HG03520 (cell line): ENCODE results near the gene TMEM106C.
A peak's percentile ranks its signal among the peaks of the same experiment; 100 is the strongest.

ENCODE experiments used
- ATAC-seq: cut with Tn5 transposase; IDR thresholded peaks from one replicate; pipeline ENCODE4 v1.9.1; 2021; ENCODE audit warnings: mild to moderate bottlenecking, moderate library complexity; ENCODE audit not compliant: unreplicated experiment

TMEM106C gene, protein sequence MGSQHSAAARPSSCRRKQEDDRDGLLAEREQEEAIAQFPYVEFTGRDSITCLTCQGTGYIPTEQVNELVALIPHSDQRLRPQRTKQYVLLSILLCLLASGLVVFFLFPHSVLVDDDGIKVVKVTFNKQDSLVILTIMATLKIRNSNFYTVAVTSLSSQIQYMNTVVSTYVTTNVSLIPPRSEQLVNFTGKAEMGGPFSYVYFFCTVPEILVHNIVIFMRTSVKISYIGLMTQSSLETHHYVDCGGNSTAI

GRCh38 chr12:47963340-47964040 lies at the start of gene TMEM106C:
TSS of gene TMEM106C (plus strand) at chr12:47963596. CDS start at chr12:47964237, 641 bp downstream.
- peak; percentile 87 for ATAC-seq

DNA sequence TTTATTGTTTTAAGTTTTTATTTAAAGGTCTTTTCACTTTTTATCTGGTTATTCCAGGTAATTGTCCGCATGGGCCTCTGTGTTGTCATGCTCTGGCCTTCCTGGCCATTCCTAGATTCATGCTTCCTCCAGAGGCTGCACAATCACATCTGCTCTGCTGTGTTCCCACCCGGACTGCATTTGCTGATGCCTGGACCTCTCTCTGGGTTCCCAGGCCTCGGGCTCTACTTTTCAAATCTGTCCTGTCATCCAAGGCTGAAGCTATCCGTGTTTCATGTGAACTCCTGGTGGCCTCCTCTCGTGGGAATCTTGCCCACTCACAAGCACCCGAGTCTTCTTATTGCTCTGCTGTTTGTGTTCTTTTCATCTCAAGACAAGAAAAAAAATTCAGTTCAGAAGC lies 42.5 kb upstream of the TMEM106C start:
- ATAC-seq = no peak

DNA sequence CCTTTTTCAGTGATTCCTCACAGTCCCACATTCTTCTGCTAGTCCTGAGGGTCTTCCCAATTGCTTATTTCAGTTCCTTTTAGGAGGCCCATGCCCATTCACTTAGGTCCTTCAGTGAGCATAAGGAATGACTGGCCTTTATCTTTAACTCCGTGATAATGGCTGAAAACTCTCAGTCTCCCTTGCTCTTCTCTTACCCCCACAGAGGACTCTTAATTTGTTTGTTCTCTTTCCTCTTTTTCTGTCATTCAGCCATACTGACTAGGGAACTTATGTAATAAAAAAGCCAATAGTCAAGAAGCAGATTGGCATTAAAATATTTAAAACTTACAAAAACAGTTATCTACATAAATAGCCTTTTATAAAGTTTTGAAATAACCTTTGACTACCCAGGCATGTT lies 41.5 kb upstream of the TMEM106C start:
- no peak for ATAC-seq

- no peak for ATAC-seq
Measured at GRCh38 chr12:47927346-47927745, 36.0 kb upstream of the TMEM106C start.

GRCh38 chr12:47930634-47931033 lies 32.8 kb upstream of the TMEM106C start:
- ATAC-seq = no peak

DNA sequence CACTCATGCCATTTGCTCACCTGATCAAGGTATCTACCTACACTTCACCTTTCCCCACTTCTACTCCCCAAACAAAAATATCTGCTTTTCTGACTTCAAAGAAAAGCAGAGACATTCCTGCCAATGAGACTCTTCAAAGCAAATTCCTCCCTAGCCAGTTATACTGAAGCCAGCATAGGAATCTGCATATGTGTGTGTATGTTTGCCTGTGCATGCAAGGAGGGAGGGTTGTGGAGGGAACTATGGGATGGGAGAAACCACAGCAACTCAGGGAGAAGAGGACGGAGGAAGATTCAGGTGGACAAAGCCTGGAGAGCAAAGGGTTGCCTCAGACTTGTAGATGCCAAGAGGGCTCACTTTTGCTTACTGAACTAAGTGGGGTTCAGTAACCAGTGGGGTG lies 32.2 kb upstream of the TMEM106C start:
- ATAC-seq = no peak

- ATAC-seq = no peak
Measured at GRCh38 chr12:47935184-47935583, 28.2 kb upstream of the TMEM106C start.

- no peak for ATAC-seq
Measured at GRCh38 chr12:47938093-47938492, 25.3 kb upstream of the TMEM106C start.

GRCh38 chr12:47938594-47938993 lies 24.8 kb upstream of the TMEM106C start:
- no peak for ATAC-seq

DNA sequence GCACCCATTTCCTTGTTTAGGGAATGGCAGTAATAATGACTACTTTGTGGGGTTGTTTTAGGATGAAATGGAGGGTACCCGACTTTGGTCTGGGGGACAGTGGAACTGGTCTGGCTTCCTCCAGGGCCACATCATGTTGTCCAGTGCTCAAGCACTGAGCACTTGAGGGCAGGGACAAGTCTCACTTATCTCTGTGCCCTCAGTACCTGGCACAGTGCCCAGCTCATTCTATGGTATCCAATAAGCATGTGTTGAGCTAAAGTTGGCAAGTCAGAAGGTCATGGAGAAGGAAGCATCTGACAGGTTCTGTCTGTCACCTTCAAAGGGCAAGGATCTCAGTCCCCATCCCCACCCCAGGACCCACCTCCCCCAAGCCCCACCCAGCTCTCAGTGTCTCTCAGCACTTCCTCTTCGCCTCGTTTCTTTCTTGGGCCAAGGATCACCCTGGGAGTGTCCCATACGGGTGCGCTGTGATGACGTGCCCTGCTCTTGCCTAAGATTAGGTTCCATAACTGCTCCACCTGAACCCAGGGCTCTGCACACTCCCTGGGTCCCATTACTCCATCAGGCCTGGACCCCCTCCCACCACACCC lies 24.3 kb upstream of the TMEM106C start:
- ATAC-seq = no peak

GRCh38 chr12:47940773-47941474 lies 22.5 kb upstream of the TMEM106C start:
- no peak for ATAC-seq

DNA sequence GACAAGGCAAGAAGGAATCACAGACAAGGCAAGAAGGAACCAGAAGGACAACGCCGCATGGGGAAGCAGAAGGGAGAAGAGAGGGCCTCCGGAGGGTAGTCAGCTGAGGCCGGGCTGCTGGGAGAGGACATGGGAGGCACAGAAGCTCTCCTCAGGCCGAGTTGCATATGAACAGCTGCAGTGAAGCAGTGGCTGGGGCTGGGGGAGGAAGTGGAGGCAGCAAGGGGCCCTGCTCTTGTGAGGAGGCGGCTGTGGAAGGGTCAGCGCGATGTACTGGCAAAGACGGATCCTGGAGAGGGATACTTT lies 22.0 kb upstream of the TMEM106C start:
- no peak for ATAC-seq

DNA sequence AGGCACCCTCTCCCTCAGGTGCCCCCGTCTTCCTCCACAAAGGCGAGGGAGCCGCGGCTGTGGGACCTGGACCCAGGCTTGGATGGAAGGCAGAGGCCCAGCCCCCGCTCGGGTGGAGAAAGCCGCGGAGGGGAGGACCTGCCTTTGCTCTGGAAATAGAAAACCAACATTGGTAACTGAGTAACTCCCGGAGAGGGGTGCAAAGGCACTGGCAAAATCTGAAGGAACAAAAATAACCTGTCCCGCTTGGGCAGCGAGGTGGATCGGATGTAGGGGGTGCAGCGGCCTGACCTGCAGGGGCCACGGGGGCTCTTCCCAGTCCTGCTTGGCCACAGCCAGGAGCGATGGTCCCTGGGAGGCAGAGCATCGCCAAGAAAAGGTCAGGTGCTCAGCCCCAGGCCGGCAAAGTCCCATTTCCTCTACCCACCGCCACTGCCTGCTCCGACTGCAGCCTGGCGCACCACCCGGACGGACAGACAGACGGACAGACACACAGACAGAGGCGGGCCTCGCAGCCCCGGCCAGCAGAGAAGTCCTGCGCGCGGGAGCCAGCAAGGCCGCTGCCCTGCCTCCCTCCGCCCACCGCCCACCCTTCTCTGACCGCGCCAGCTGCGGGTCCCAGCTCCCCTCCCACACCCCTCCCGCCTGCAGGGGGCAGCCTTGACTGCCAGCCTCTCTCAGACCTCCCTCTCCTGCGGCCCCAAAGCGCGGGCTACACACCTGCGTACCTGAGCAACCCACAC lies 21.4 kb upstream of the TMEM106C start:
- no peak for ATAC-seq

DNA sequence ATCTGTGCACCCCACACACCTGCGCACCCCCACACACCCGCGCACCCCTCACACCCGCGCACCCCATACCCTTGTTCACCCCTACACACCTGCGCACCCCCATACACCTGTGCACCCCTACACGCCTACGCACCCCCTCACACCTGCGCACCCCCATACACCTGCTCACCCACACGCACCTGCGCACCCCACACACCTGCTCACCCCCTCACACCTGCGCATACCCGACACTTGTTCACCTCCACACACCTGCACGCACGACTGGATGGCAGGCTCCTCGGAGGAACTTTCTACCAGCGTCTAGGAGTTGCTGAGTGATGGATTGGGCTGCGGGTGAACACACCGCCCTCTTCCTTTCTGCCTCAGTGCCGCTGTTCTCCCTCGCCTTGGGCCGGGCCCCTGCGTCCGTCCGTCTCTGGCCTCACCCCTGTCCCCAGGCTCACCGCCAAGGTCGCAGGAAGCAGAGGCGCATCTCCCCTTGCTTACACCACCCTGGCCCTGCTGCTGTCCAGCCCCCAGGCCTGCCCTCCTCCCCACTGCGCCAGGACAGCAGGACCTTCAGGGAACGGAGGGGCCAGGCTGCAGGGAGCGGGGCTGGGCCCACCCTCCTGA lies 20.7 kb upstream of the TMEM106C start:
- ATAC-seq = no peak

GRCh38 chr12:47943623-47944340 lies 19.6 kb upstream of the TMEM106C start:
- ATAC-seq = no peak

GRCh38 chr12:47944685-47945340 lies 18.6 kb upstream of the TMEM106C start:
- ATAC-seq = no peak

DNA sequence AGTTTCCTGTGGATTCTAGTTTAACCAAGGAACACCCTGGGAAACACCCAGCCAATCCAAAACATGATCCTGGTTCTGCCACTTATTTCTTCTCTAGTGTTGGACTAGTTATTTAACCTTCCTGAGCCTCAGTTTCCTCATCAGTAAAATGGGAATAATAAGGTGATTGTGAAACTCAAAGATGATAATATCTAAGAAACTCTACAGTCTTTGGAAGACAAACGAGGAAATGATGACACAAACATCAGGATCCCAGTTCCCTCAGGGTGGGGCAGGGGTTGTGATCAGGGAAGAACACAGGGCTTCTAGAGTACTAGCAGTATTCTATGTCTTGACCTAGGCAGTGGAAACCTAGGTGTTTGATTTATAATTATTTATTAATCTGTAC lies 18.1 kb upstream of the TMEM106C start:
- ATAC-seq = no peak

DNA sequence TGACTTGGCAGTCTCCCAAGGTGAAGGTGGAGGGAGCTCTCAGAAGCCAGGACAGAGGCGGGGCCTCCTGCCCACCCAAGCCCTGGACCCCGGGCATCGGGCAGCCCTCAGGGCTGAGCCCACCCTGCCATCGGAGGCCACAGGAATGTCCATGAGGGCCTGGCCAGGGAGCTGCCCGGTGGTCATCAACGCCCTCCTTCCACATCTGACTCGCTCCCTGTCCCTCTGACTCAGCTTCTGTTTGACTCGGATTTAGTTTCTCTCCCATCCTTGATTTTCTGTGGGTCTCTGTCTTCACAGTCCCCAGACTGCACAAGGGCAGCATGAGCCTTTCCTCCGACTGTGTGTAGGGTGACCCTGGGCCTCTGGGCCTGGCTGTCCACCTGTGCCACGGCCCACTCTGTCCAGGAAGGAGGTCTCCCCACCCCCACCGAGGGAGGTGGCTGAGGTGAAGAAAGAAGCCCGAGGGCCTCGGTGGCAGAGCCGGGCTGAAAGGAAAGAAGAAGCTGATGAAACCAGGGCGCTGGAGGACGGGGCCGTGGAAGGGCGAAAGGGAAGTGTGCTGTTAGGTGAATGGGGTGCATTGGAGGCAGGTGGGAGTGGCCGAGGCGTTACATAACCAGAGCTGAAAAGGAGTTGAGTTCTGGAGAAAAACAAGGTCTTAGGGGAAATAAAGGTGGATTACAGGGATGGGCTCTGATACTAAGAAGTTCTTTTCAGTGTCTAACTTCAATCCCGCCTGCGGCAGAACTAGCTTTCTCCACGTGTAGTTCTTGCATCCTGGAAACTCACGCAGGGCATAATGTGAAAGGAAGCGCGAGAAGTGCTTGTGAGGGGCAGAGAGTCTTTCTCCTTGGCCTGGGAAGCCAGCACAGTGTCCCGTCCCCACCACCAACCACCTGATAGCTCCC lies 16.7 kb upstream of the TMEM106C start:
- no peak for ATAC-seq

GRCh38 chr12:47947341-47947740 lies 16.1 kb upstream of the TMEM106C start:
- no peak for ATAC-seq
